IMR-90 (cell line): ENCODE results near the gene AKT1S1. TPM values are rescaled to one million over a fixed set of nuclear protein-coding genes. Genes with fewer than 3 reads are reported as not detected.

ENCODE experiments used
- ATAC-seq: fragments of 200-7000 bp; cut with Tn5 transposase; 2 replicates; pipeline ENCODE4 v1.9.1; 2020; ENCODE audit warnings: low read depth, mild to moderate bottlenecking, moderate library complexity
- BruUV-seq: library from RNA; stranded (reverse); fragments of 400-500 nt; replicated peaks from 2 replicates; lab custom pipeline; 2021; lab: Mats Ljungman, UMichigan
- CTCF ChIA-PET: fragments of 300-600 bp; formaldehyde crosslinking; extraction: SDS; loops from one replicate; lab custom pipeline; 2021; ENCODE audit warnings: antibody characterized with exemption; lab: Yijun Ruan, JAX
- POLR2A ChIA-PET: fragments of 300-600 bp; sonication (Branson Sonifier 250); formaldehyde crosslinking; loops from one replicate; lab custom pipeline; 2022; ENCODE audit warnings: antibody characterized with exemption; ENCODE audit not compliant: unreplicated experiment; lab: Charles Lee
- DNase-seq: peaks from one replicate; pipeline ENCODE4 v3.0.0; 2013
- H2AFZ ChIP-seq: replicated peaks from 2 replicates; pipeline ENCODE3; 2013; ENCODE audit warnings: low read length, mild to moderate bottlenecking; ENCODE audit not compliant: poor library complexity
- H2AK5ac ChIP-seq: 2 replicates; pipeline ENCODE4 v1.6.1; 2013; ENCODE audit warnings: low read depth, low read length, inconsistent platforms
- H2AK9ac ChIP-seq: replicated peaks from 2 replicates; pipeline ENCODE3; 2013; ENCODE audit warnings: mild to moderate bottlenecking, low read depth, low read length, moderate library complexity; ENCODE audit not compliant: poor library complexity
- H2BK120ac ChIP-seq: 2 replicates; pipeline ENCODE4 v1.6.1; 2013; ENCODE audit warnings: low read depth, low read length, inconsistent platforms
- H2BK15ac ChIP-seq: 3 replicates; pipeline ENCODE4 v1.6.1; 2013; ENCODE audit warnings: low read depth, low read length, inconsistent platforms
- H2BK20ac ChIP-seq: 2 replicates; pipeline ENCODE4 v1.6.1; 2013; ENCODE audit warnings: low read depth, mild to moderate bottlenecking, inconsistent platforms, low read length, moderate library complexity
- H2BK5ac ChIP-seq: 2 replicates; pipeline ENCODE4 v1.6.1; 2013; ENCODE audit warnings: mild to moderate bottlenecking, low read depth, low read length, inconsistent platforms; ENCODE audit not compliant: poor library complexity, severe bottlenecking
- H3K14ac ChIP-seq: replicated peaks from 2 replicates; pipeline ENCODE4 v1.6.1; 2013; ENCODE audit warnings: low read depth, low read length, inconsistent platforms
- H3K18ac ChIP-seq: 2 replicates; pipeline ENCODE4 v1.6.1; 2013; ENCODE audit warnings: low read depth, low read length, control low read depth
- H3K23ac ChIP-seq: 2 replicates; pipeline ENCODE4 v1.6.1; 2013; ENCODE audit warnings: low read depth, low read length, inconsistent platforms
- H3K27ac ChIP-seq: 2 replicates; pipeline ENCODE4 v1.5.1; 2013; ENCODE audit warnings: mild to moderate bottlenecking, control low read depth, low read length; ENCODE audit not compliant: insufficient read depth
- H3K27me3 ChIP-seq: 2 replicates; pipeline ENCODE4 v1.6.1; 2013; ENCODE audit warnings: low read length; ENCODE audit not compliant: control insufficient read depth, insufficient read depth
- H3K36me3 ChIP-seq: 2 replicates; pipeline ENCODE4 v1.6.1; 2013; ENCODE audit warnings: low read length, mixed read lengths; ENCODE audit not compliant: control insufficient read depth, insufficient read depth
- H3K4ac ChIP-seq: 2 replicates; pipeline ENCODE4 v1.6.1; 2013; ENCODE audit warnings: low read depth, low read length, inconsistent platforms
- H3K4me1 ChIP-seq: 2 replicates; pipeline ENCODE4 v1.6.1; 2013; ENCODE audit warnings: low read length, mixed read lengths; ENCODE audit not compliant: control insufficient read depth, insufficient read depth
- H3K4me2 ChIP-seq: 2 replicates; pipeline ENCODE4 v1.6.1; 2013; ENCODE audit warnings: low read depth, mild to moderate bottlenecking, control low read depth, low read length, moderate library complexity
- H3K4me3 ChIP-seq: 2 replicates; pipeline ENCODE4 v1.5.1; 2013; ENCODE audit warnings: low read depth, mild to moderate bottlenecking, control low read depth, low read length, moderate library complexity; ENCODE audit not compliant: insufficient read depth
- H3K56ac ChIP-seq: 2 replicates; pipeline ENCODE4 v1.6.1; 2013; ENCODE audit warnings: low read length, inconsistent platforms; ENCODE audit not compliant: insufficient read depth; ENCODE audit errors: extremely low read depth
- H3K79me1 ChIP-seq, 2 experiments: 2 replicates each; pipeline ENCODE4 v1.6.1; 2013; ENCODE audit warnings: low read length in 2 of 2, inconsistent platforms in 1 of 2, low read depth in 1 of 2
- H3K9ac ChIP-seq: 2 replicates; pipeline ENCODE4 v1.6.1; 2013; ENCODE audit warnings: low read depth, low read length, control low read depth
- H3K9me1 ChIP-seq: 2 replicates; pipeline ENCODE4 v1.6.1; 2013; ENCODE audit warnings: low read length, inconsistent platforms; ENCODE audit not compliant: insufficient read depth
- H3K9me3 ChIP-seq: 2 replicates; pipeline ENCODE4 v1.6.1; 2013; ENCODE audit warnings: low read length; ENCODE audit not compliant: control insufficient read depth, insufficient read depth
- H4K20me1 ChIP-seq: 2 replicates; pipeline ENCODE4 v1.6.1; 2013; ENCODE audit warnings: low read length, inconsistent platforms; ENCODE audit not compliant: insufficient read depth
- H4K5ac ChIP-seq: 2 replicates; pipeline ENCODE4 v1.6.1; 2013; ENCODE audit warnings: mild to moderate bottlenecking, low read depth, low read length, control low read depth
- H4K8ac ChIP-seq, 2 experiments: 2 replicates each; pipeline ENCODE4 v1.6.1; 2013; ENCODE audit warnings: low read depth in 2 of 2, low read length in 2 of 2, control low read depth in 1 of 2, inconsistent platforms in 1 of 2
- H4K91ac ChIP-seq: 2 replicates; pipeline ENCODE4 v1.6.1; 2013; ENCODE audit warnings: low read depth, low read length, inconsistent platforms; ENCODE audit not compliant: insufficient read depth
- ELK1 ChIP-seq: fragments of 150-350 bp; IDR thresholded peaks from 2 replicates; pipeline ENCODE4 v1.6.1; 2016; ENCODE audit warnings: low read depth, mild to moderate bottlenecking, low read length, moderate library complexity, borderline replicate concordance
- FOS ChIP-seq: fragments of 150-350 bp; IDR thresholded peaks from 2 replicates; pipeline ENCODE4 v1.6.1; 2016; ENCODE audit warnings: low read depth, low read length
- RFX5 ChIP-seq: IDR thresholded peaks from 2 replicates; pipeline ENCODE4 v1.8.0; 2012; ENCODE audit warnings: low read depth, mild to moderate bottlenecking, low read length, moderate library complexity
- WGBS, 2 experiments: methylation state at CpG; one replicate each; pipeline versions ENCODE4 v1.1.5 to v1.1.7; 2013; ENCODE audit warnings: missing lambda C conversion rate in 2 of 2; ENCODE audit not compliant: insufficient read length in 1 of 2; ENCODE audit errors: extremely low coverage in 2 of 2; 5-methylcytosine and 5-hydroxymethylcytosine counted together
- dilution Hi-C: fragments of 300-500 bp; cut with HindIII; formaldehyde crosslinking; loops from one replicate; pipeline ENCODE4 v1.14.3; 2018; ENCODE audit warnings: low sequenced_read_pairs; ENCODE audit not compliant: unreplicated experiment
- in situ Hi-C: fragments of 300-500 bp; cut with MboI; formaldehyde crosslinking; loops from 3 replicates; pipeline ENCODE4 v1.14.3; 2019; ENCODE audit warnings: low sequenced_read_pairs, inconsistent platforms, mixed read lengths
- intact Hi-C: fragments of 100-400 bp; cut with micrococcal nuclease; formaldehyde crosslinking; loops from 2 replicates; pipeline ENCODE4 v1.10.0; 2022
- polyA plus RNA-seq, 3 experiments: library from polyadenylated mRNA; depleted of rRNA; stranded (reverse); fragments of >200 nt; gene quantifications; 2 replicates each; pipeline ENCODE4 v1.2.3, GENCODE V29; 2012; ENCODE audit warnings: low replicate concordance in 1 of 3
- total RNA-seq: library from RNA; depleted of rRNA; stranded (reverse); fragments of >200 nt; gene quantifications from 2 replicates; pipeline ENCODE4 v1.2.3, GENCODE V29; 2012
- TF ChIP-seq, protein P1 (sequence below): conservative IDR thresholded peaks from 2 replicates; pipeline ENCODE4 v1.5.1; 2012; ENCODE audit warnings: mild to moderate bottlenecking, low read depth, low read length, improper control_type of control experiment

Gene AKT1S1
- total and polyA plus RNA-seq, 2 of the 4 experiments (the other 2 are of a cell fraction), result 3.6 to 54.4 TPM

DNA sequence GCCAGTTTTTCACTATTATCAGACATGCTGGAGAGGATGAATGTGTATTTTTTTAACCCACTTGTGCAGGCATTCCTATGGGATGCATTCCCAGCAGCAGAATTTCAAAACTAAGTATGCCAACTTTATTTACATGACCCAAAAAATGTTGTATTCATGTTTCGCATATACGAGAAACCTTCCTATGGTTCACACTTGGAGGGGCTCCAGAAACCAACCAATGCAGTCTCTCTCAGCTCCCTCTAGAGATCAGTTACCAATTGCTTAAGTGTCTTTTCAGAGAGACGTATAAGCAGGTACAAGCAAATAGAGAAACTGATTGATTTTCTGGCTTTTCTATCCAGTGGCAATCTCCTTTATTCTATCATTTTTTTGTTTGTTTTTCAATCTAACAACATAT, 31.7 kb downstream of the AKT1S1 start:
- Histone ChIP-seq H3K9me1 (peaks cover 12% of the 10 kb centered on the region), H3K27me3 (no peaks in the 10 kb centered on the region), H2BK5ac (no peak overlapping the region), H3K4ac (no peak overlapping the region), H4K8ac (no peak overlapping the region), H3K56ac (no peak overlapping the region), H2AK9ac (no peak overlapping the region), H3K9me3 (no peaks in the 10 kb centered on the region), H3K4me1 (peaks cover 8% of the 10 kb centered on the region), H4K20me1 (peaks cover 9% of the 10 kb centered on the region; the same call in 1 of the 2 replicates), H3K36me3 (peaks cover 8% of the 10 kb centered on the region; the same call in 1 of the 2 replicates), H4K5ac (no peak overlapping the region), H2BK20ac (no peak overlapping the region), H2AFZ (no peak overlapping the region), H2BK15ac (no peak overlapping the region), H3K4me2 (no peak overlapping the region), H2BK120ac (no peak overlapping the region), H3K23ac (no peak overlapping the region), H3K4me3 (no peak overlapping the region), H3K14ac (no peak overlapping the region), H4K91ac (no peak overlapping the region), H3K18ac (no peak overlapping the region), H3K9ac (no peak overlapping the region), H3K79me1 (peaks cover 24 to 50% of the 10 kb centered on the region in 2 experiments), H3K27ac (no peak overlapping the region), H2AK5ac (no peak overlapping the region)
- intact Hi-C loops (no loop called here), in situ Hi-C loops (no loop called here), dilution Hi-C loops (no loop called here)
- ChIA-PET POLR2A (interaction anchor here (0.6 kb wide), 1 partner anchor 22 kb away, joined by 3 read pairs; the partner anchor contains the start of gene PNKP), CTCF (no interaction called here)
- ATAC-seq (peak; percentile 36), DNase-seq (peak; percentile 42)
- BruUV-seq, result no TSS peak
- no CpG with 5 or more reads among the region's 3 CpGs for WGBS, 2 experiments
- TF ChIP-seq, protein P1, sequence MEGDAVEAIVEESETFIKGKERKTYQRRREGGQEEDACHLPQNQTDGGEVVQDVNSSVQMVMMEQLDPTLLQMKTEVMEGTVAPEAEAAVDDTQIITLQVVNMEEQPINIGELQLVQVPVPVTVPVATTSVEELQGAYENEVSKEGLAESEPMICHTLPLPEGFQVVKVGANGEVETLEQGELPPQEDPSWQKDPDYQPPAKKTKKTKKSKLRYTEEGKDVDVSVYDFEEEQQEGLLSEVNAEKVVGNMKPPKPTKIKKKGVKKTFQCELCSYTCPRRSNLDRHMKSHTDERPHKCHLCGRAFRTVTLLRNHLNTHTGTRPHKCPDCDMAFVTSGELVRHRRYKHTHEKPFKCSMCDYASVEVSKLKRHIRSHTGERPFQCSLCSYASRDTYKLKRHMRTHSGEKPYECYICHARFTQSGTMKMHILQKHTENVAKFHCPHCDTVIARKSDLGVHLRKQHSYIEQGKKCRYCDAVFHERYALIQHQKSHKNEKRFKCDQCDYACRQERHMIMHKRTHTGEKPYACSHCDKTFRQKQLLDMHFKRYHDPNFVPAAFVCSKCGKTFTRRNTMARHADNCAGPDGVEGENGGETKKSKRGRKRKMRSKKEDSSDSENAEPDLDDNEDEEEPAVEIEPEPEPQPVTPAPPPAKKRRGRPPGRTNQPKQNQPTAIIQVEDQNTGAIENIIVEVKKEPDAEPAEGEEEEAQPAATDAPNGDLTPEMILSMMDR, result 0 out of 2 replicates have a peak, but pooled peaks have one; percentile 5
- TF ChIP-seq FOS, result no peak
- no peak for TF ChIP-seq ELK1
- TF ChIP-seq RFX5, result no peak
